HG03196 (cell line): Measurements from ENCODE around the gene CDK16.
"Not testable (repeated sequence)": the region's sequence is repeated elsewhere in the genome, so short reads cannot be mapped to it uniquely, and the experiment has no call there.

Experiments
- ATAC-seq: cut with Tn5 transposase; IDR thresholded peaks from one replicate; pipeline ENCODE4 v1.9.1; 2021; ENCODE audit not compliant: unreplicated experiment

CDK16 gene

GRCh38 chrX:47247206-47247998 is 28.9 kb downstream of the CDK16 start:
- no peak for ATAC-seq

GRCh38 chrX:47247999-47248320 is 29.5 kb downstream of the CDK16 start:
- ATAC-seq: no peak

- no peak for ATAC-seq
Measured at GRCh38 chrX:47248576-47248975, 30.1 kb downstream of the CDK16 start.

- ATAC-seq: no peak
Measured at GRCh38 chrX:47250017-47250347, 31.5 kb downstream of the CDK16 start.

- not testable (repeated sequence) for ATAC-seq
Measured at GRCh38 chrX:47257620-47258019, 39.1 kb downstream of the CDK16 start.

GRCh38 chrX:47264483-47265173 is 46.1 kb downstream of the CDK16 start:
- no peak for ATAC-seq

GRCh38 chrX:47266643-47267042 is 48.2 kb downstream of the CDK16 start:
- ATAC-seq: no peak

GRCh38 chrX:47272013-47272408 is 53.5 kb downstream of the CDK16 start:
- no peak for ATAC-seq

GRCh38 chrX:47273011-47273730 is 54.7 kb downstream of the CDK16 start:
- ATAC-seq: no peak

GRCh38 chrX:47278691-47279090 is 60.2 kb downstream of the CDK16 start:
- no peak for ATAC-seq
